GM21526 (cell line): Measurements from ENCODE around the gene TMEM94.

ENCODE experiments used
- ATAC-seq: cut with Tn5 transposase; IDR thresholded peaks from one replicate; pipeline ENCODE4 v1.9.1; 2021; ENCODE audit warnings: moderate library complexity; ENCODE audit not compliant: unreplicated experiment, low FRiP score

The TMEM94 gene

DNA sequence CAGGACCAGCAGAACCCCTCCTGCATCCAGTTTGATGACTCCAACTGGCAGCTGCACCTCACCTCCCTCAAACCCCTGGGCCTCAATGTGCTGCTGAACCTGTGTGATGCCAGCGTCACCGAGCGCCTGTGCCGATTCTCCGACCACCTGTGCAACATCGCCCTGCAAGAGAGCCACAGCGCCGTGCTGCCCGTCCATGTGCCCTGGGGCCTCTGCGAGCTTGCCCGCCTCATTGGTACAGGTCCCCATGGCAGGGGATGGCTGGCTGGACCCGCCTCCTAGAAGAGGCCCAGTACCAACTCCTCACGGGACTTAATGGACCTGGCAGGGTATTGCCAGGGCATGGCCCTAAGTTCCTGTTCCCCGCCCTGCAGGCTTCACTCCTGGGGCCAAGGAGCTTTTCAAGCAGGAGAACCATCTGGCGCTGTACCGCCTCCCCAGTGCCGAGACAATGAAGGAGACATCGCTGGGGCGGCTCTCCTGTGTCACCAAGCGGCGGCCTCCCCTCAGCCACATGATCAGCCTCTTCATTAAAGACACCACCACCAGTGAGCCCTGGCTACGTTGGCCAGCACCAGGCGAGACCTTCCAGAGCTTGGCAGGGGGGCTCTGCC, 36.2 kb downstream of the TMEM94 start:
- no peak for ATAC-seq

DNA sequence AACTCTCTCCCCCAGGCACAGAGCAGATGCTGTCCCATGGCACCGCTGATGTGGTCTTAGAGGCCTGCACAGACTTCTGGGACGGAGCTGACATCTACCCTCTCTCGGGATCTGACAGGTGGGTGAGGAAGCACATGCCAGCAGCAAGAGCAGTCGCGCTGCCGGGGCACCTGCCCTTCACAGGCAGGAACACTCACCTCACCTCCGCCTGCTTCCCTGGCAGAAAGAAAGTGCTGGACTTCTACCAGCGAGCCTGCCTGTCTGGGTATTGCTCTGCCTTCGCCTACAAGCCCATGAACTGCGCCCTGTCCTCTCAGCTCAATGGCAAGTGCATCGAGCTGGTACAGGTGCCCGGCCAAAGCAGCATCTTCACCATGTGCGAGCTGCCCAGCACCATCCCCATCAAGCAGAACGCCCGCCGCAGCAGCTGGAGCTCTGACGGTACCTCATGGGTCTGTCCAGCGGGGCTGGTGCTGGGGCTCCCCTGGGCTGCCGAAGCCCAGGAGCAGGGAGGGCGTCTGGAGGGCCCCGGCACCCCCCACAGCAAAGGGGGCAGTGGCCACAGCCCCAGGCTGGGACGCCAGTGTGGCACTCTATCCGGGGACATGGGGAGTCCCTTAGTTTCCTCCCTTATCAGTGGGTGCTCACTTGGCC, 37.2 kb downstream of the TMEM94 start:
- no peak for ATAC-seq

DNA sequence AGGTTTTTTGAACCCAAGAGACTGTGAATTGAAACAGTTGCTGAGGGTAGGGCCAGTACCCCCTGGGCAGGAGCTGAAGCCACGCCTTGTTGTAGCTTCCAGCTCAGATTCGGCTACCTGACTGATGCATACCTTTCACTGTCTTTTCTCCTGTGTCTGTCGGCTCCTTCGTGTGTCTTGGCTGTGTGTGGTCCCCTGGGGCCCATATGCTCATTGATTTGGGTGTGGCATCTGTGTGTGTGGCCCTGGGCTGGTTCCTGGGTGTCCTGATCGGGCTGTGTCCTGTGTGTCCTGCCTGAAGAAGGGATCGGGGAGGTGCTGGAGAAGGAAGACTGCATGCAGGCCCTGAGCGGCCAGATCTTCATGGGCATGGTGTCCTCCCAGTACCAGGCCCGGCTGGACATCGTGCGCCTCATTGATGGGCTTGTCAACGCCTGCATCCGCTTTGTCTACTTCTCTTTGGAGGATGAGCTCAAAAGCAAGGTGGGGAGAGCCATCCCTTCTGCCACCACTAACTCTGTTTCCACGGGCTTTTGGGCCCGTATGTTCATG, 38.0 kb downstream of the TMEM94 start:
- ATAC-seq: no peak

DNA sequence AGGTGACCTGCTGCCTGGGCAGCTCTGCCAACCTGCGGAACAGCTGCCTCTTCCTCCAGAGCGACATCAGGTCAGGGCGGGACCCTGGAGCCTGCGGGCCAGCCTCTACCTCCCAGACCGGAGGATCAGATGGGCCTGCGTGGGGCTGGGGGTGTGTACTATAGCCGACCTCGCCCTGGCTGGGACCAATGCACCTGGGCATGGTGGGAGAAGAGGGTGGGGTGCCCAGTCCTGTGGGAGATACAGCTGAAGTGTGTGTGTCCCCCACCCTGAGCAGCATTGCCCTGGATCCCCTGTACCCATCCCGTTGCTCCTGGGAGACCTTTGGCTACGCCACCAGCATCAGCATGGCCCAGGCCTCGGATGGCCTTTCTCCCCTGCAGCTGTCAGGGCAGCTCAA, 39.6 kb downstream of the TMEM94 start:
- no peak for ATAC-seq

- no peak for ATAC-seq
These were observed 41.7 kb downstream of the TMEM94 start for GRCh38 chr17:75498039-75498725.

DNA sequence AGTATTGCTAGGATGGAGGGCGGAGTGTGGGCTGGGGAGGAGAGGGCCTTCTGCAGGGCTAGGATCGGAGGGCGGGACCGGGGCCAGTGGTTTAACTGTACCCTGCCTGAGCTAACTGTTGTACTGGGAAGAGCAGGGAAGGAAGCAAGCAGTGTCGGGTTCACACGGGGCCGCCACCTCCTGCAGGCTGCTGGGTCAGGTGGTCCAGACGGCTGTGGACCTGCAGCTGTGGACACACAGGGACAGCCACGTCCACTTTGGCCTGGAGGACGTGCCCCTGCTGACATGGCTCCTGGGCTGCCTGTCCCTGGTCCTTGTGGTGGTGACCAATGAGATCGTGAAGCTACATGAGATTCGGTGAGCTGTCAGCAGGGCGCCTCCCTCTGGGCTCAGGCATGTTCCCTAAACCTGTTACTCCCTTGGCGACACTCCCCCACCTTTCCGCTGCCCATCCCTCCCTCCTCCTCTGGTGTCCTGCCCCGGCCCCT, 42.3 kb downstream of the TMEM94 start:
- no peak for ATAC-seq

DNA sequence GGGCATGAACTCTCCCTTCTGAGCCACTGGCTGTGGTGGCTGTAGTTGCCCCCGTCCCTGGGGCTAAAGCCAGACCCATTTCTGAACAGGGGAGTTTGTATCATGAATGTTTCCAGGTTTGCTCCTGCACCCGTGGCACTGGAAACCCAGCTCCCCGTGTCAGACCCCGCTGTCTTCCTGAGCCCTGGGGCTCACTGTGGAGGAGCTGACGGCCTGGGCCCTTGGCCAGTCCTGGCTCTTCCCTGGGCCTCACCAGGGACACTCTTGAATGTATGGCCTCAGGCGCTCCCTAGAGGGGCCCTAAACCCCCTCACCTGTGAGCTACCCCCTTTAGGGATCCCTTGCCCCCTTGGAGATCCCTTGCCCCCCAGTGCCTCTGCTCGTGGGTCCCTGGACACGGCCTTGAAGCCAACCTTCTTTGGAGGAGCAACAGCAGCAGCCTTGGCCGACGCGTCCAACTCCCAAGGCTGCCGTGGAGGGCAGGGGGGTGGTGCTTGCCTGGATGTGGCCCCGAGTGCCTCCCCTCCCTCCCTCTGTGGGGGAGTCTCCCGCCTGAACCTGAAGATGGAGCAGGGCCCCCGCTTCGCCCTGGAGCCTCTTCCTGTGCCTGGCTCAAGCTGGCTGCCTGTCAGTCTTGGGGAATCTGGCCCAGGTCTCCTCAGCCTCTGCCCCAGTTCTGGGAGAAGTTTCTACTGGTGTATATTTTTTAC, 43.0 kb downstream of the TMEM94 start:
- ATAC-seq: no peak

- ATAC-seq: no peak
These were observed 44.2 kb downstream of the TMEM94 start for GRCh38 chr17:75500419-75501216.

DNA sequence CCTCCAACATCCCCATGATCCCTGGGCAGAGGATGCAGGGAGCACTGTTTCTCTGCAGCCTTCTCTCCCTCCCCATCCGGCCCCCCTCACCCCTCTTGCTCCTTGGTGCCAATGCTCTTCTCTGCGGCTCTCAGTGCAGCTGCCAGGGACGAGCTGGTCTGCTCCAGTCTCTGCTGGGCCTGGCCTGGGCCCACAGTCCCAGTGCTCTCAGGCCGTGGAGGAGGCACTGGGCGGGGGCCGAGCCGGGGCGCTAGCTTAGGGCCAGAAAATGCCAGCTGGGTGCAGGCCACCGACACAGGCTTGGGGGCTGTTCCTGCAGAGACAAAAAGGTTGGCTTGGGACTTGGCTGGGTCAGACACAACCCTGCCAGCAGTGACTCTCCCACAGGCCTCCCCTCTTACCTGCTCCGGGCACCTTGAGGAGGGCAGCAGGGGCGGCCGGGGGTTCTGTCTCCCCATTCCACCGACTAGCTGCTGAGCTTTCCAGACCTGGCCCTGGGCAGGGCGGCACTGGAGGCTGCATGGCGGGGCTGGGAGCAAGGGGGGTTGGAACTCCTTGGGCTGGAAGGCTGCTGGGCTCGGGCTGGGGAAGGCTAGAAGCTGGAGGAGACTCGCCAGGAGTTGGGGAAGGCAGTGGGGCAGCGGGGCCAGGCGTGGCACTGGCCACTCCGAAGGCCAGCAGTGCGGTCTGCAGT, 45.1 kb downstream of the TMEM94 start:
- ATAC-seq: no peak

DNA sequence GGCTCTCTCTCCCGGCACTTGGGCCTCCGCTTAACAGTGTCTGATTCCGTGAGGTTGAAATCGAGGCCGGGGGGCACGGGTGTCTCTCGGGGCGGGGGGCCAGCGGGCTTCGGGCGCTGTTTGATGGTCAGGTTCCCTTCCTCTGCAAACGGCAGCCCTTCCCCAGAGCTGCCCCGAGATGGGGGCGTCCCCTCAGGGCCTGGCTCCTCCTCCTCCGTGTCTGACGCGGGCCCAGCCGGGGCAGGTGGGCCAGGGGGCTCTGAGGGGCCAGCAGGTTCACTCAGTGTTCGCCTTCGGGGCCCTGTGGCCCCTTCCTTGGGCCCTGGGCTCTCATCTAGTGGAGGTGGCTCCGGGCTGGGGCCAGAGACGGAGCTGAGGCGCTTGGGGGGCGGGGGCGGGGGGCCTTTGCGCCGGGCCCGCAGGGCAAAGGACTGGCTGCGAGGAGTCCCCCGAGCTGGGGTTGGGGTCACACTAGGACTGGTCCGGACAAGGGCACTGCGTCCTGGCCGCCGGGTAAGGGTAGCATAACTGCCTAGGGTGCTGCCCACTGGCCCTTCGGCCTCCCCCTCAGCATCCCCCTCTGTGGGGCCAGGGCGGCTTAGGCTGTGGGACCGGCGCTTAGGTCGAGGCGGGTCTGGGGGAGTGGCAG, 45.8 kb downstream of the TMEM94 start:
- no peak for ATAC-seq

DNA sequence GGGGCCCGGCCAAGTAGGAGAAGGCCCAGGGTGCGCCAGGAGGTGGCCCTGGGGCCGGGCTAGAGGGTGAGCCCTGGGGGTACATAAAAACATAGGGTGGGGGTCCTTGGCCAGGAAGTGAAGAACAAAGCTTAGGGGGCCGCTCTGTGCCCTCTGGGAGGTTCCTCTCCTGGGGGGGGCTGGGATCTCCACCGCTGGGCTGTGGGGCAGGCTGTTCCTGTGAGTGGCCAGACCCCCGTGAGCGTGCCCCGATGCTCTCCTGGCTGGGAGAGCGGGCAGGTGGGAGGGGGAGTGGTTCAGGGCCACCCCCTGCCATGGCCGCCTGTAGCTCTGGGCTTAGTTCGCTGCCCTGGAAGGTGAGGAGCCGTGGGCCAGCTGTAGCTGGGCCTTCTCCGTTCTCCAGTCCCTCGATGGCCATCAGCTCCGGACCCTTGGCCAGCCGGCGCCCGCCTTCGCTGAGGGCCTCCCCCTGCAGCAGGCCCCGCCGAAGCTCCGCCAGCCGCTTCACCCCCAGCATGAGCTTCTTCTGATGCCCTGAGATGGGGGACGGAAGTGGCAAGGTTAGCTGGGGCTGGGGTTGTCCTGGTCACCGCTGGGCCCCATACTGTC, 46.4 kb downstream of the TMEM94 start:
- ATAC-seq: no peak

GRCh38 chr17:75503337-75503950, 47.0 kb downstream of the TMEM94 start:
- ATAC-seq: no peak

GRCh38 chr17:75503976-75504346, 47.5 kb downstream of the TMEM94 start:
- ATAC-seq: no peak

DNA sequence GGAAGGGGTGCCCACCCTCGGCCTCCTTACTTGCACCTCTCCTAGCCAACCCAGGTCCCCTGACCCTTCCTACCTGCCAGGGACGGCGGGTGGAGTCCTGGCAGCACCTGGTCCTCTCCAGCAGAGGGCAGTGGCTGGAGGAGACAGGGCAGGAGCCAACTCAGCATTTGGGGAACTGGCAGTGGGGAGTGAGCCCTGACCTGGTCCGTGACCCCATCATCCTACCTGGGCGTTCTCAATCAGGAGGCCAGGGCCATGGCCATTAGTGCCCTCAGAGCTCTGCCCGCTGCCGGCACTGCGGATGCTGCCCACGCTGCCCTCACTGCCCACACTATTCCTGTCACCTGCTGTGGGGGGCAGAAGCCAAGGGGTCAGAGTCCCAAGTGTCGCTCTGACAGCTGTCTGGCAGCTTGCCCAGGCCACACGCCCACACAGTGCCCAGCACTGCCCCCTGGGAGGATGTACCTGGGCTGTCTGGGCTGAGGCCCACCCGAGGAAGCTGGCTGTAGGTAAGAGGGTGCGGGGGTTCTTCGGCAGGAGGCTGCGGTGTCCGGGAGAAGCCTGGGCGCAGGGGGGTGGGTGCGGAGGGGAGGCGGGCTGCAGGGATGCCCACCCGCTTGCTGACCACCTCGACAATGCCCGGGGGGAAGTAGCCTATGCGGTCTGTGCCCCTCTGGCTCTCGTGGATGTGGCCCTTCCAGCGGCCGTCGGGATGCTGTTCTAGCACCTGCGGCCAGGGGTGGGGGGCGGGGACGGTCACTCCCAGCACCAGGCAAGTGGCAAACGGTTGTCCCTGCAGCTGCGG, 48.1 kb downstream of the TMEM94 start:
- ATAC-seq: no peak

DNA sequence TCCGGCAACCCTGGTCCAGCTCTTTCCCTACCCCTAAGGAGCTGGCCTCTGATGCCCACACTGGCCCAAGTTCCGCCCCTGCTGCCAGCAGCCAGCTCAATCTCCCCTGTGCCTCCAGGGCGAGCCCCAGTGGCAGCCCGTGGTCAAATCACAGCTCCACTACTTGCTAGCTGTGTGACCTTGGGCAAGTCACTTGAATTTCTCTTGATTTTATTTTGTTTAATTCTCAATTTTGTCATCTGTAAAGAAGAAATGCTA, 48.6 kb downstream of the TMEM94 start:
- ATAC-seq: no peak

- ATAC-seq: no peak
These were observed 49.2 kb downstream of the TMEM94 start for GRCh38 chr17:75505640-75506039.

GRCh38 chr17:75506134-75506533, 49.7 kb downstream of the TMEM94 start:
- no peak for ATAC-seq

GRCh38 chr17:75506888-75507287, 50.5 kb downstream of the TMEM94 start:
- no peak for ATAC-seq
